NCI-H1694 (cell line): ENCODE data around the gene CDH4.
"Not testable (repeated sequence)": the region's sequence is repeated elsewhere in the genome, so short reads cannot be mapped to it uniquely, and the experiment has no call there.

Source experiments
- DNase-seq: peaks from one replicate; lab custom pipeline; 2025; lab: John Stamatoyannopoulos, UW

The CDH4 gene

GRCh38 chr20:61847986-61848385, 595.9 kb downstream of the CDH4 start:
- no peak for DNase-seq

- no peak for DNase-seq
These were observed 596.8 kb downstream of the CDH4 start for GRCh38 chr20:61848851-61849250.

- no peak for DNase-seq
These were observed 597.3 kb downstream of the CDH4 start for GRCh38 chr20:61849376-61849775.

DNA sequence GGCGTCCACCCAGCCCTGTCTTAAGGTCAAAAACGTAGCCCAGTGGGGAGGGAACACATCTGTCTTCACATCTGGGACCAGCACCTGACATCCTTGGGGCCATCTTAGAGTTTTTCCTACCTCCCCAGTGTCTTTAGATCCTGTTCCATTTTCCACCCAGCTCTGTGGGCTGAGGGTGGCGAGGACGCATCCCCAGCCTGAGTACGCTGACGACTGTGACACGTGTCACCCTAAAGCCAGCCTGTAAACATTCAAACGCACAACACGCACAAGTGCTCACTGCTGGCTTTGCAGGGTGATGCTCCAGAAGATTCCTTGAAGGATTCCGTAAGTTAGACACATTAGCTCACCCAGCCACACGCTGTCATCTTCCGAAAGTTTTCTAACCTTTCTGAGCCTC, 597.8 kb downstream of the CDH4 start:
- no peak for DNase-seq

DNA sequence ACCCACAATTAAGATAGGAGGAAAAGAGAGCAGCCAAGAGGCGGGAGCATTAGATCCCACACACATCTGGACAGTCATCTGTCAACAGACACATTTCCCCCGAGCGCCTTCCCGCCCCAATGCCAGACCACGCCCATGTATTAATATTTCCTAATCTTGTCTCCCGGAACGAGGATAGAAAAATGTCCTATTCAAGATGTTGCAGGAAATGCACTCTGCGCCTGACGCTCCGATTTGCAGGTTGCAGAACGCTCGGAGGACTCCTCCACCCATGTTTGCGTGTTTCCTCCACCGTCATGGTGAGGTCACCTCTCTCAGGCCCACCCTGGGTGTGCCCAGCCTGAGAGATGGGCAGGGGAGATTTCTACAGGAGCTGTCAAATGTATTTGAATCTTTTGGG, 598.4 kb downstream of the CDH4 start:
- no peak for DNase-seq

DNA sequence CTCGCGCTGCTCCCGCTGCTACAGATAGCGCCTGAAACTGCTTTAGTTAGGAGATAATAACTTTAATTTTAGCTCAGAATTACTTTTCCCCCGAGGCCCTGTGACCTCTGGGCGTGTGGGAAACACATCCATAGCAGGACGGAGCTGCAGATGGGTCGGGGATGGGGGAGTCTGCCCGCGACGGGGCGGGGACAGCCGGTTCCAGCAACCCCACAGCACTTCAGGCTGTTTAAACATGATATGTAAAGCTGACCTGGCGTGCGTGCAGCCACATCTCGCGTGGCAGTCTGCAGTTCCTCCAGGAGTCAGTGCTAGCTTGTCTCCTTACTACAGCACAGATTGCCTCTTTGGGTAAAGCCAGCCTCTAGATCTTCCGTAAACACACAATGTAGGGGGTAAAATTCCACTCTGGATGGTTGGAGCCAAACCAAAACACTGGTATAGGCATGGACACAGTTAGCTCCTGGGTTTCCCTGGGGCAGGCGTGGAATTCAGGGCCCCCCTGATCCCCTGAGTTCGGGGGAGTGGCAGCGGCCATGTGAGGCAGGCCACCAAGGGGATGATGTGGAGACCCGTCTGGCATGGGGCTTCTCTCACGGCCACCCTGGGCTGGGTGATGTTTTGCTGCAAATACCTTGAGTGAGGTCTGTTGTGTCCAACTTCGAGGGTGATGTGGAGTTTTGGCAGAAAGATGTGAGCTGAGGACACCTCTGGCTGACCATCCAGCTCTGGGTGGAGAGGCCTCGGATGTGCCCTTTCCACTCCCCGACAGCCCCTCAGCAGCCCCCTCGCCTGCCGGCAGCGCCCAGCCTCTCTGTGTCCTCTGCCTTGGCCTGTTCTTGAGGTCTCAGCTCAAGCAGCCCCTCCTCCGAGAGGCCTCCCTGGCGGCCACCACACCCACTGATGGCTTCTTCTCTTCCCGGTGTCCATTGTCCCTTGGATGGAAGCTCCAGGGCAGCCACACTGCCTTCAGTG, 599.2 kb downstream of the CDH4 start:
- no peak for DNase-seq

- no peak for DNase-seq
These were observed 600.4 kb downstream of the CDH4 start for GRCh38 chr20:61852268-61853072.

DNA sequence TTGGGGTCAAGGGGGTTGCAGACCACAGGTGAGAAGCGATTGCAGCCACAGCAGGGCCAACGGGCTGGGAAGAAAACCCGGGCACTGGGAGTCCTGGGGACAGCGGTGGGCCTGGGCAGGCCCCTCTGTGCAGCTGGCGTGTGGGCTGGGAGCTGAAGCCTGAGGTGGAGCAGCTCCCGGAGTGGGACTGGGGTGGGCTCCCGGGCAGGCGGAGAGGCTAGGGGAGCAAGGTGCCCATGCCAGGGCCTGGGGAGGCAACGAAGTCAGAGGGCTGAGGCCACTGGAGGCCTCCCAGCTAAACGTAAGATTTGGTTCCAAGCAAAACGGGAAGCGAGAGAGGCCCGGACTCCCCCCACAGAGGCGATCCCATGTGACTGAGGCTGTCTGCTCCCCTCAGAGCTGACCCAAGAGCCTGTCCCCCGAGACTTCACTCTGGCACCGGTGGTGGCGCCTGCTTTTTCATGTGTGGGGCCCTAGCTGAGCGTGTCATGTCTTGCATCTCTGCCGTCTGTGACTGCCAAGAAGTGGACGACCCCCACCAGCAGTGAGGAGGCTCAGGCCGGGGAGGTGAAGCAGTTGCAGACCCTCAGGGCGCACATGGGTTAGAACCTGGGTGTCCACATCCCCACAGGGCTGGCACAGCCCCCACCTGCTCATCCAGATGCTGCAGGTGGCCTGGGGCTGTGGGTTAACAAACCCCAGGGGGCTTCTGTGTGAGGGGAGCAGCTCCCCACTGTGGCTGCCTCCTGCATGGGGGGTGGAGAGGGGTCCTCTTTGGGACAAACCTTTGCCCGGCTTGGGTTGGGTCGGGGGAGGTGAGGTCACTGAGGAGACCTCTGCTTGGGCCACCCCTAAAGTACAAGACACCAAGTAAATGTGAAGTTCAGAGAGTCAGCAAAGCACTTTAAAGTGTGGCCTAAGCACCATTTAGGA, 601.3 kb downstream of the CDH4 start:
- DNase-seq, result no peak

GRCh38 chr20:61854538-61854937, 602.5 kb downstream of the CDH4 start:
- not testable (repeated sequence) for DNase-seq

GRCh38 chr20:61855286-61855685, 603.2 kb downstream of the CDH4 start:
- DNase-seq, result no peak

DNA sequence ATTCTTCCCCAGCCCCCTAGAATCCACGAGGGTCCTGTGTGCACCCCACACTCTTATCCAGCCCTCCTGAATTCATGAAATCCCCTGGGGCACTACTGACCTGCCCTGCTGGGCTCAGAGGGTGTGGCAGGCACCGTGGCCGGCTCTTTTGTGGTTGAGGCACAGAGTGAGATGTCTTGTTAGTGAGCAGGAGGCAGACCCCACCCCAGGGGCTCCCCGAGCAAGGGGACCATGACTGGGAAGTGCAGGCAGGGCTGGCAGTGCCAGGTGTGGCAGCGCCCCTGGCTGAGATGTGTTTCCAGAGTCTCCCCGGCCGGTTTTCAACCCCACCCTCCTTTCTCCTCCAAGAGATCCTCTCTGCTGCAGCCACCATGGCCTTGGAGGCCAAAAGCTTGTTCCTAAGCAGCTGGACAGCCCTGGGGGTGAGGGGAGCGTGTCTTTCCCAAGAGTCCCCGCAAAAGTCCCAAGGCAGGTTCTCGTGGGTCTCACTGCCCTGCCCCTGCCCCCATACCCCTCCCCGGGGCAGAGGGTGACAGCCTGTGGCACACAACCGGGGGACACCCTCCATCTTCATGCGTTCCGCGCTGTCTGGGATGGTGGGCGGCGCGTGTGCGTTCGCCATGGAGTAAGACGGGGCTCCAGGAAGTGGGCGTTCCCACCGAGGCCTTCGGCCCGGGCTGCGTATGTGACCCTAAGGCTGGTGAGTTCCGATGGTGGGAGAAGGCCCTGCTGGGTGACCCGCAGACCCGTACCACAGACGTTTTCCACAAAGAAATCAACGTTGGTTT, 604.8 kb downstream of the CDH4 start:
- DNase-seq, result no peak

DNA sequence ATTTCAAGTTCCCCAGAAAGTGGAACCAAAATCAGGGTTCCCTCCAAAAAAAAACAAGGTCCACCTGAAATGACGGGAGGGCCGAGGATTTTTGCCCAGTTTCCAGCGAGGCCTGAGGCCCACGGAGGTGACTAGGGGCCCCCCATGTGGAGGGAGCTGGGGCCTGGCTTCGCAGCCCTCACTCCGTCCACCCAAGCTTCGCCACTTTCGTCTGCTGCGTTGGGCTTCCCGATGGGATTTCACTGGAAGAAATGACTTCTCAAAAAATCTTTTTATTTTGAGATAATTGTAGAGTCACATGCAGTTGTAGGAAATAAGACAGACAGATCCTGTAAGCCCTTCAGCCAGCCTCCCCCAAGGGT, 605.3 kb downstream of the CDH4 start:
- DNase-seq, result no peak

GRCh38 chr20:61857884-61858283, 605.8 kb downstream of the CDH4 start:
- no peak for DNase-seq

- no peak for DNase-seq
These were observed 607.7 kb downstream of the CDH4 start for GRCh38 chr20:61859767-61860166.

DNA sequence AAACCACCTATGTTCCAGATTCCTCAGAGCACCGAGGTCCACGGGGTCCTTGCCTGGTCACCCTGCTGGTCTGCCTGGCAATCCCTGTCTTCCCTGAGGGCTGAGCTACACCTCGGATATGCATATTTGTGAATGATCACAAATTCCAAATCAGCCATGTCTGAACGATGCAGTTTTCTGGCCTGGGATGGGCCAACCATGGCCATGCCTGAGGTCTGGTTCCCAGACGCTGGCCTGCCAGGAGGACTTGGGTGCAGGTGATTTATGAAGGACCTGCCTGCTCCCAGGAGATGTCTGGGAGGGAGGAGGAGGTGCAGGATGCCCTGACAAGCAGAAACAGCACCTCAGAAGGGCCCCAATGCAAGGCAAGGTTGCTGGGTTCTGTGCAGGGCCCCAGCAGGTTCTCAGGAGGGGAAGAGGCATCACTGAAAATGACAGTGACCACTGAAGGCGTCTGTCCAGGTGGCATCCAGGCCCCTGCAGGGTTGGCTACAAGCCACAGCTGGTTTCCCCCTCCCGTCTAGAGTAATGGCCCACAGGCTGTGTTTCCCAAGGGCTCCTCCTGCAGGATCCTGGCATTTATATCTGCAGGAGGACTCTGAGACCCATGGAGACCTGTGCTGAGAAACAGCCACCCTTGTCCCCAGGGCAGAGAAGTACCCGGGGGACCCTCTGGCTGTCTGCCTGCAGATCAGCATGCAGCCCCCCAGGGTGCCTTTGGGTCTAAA, 608.4 kb downstream of the CDH4 start:
- no peak for DNase-seq

DNA sequence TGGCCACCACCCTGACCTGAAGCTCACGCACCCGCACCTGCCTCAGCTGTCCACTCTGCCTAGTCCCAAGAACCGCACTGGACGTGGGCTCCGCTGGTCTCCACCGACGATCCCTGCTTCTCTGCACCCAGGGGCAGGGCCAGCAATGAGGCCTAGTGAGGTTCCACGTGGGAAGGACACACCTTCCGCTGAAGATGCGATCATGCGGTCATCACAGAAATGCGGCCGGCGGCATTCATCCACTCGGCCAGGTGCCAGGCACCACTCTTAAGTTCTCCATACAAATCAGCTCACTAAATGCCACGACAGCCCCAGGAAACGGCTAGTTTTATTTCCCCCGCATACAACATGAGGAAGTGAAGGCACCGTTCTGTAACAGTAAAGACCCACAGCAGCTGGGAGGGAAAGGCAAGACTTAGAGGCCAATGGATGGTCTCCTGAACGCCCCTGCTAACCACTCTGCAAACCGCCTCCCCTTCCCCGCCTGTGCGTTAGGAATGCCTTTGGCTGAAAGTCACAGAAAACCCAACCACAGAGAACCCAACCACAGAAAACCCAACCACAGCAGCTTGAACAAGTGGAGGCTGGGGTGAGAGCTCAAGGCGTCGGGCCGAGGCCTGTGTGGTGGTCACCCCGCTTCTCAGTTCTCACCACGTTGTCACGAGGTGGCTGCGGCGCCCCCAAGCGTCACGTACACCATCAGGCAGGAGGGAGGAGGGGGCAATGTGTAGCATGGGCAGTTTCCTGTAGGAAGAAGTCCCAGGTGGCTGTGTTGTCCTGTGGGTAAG, 609.2 kb downstream of the CDH4 start:
- DNase-seq, result no peak

DNA sequence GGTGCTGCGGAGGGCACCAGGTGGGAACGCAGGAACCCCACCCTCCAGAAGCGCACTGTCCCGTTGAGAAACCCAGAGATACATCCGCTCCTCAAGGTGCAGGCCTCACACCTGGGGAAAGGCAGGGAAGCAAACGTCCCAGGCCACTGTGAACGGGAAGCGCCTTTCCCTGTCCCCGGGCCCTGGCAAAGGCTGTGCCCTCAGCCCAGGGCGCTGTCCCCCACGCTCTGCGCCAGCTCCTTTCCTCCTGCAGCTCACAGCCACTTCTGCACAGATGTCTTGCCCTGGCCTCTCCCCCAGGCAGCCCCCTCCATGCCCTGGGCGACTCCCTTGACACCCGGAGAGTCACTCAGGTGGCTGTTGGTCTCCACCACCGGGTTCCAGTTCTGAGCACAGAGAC, 609.8 kb downstream of the CDH4 start:
- DNase-seq, result no peak

DNA sequence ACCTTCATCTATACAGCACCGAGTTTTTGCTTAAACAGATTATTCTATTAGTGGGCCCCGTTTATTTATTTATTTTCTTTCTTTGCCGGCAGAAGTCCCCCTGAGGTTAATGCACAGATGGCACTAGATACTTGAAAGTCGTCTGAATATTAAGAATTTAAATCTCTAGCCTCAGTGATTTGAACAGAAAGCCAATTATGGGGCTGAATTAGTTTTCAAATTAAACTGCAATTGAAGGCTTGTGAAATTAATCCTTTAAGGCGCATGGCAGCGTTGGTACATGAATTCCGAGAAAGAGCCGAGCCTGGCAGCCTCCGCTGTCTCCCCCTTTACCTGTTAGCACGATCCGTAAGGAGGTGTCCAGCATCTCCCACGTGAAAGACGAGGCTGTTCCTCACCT, 610.8 kb downstream of the CDH4 start:
- no peak for DNase-seq

DNA sequence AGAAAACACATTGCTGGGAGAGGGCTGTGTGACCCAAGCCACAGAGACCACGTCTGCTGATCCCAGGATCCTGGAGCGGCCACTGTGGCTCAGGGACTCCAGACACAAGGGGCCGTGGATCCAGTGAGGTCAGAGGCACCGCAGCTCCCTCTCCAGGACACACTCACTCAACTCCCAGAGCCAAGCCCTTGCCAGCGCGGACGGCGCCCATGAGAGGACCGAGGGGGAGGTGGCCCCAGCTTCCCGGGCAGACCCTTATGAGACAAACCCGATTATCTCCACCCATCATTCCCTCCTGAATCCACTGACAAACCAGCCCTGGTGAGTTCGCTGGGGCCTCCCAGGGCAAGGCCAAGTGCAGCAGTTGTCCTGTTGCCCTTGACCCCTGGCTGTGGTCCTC, 612.4 kb downstream of the CDH4 start:
- DNase-seq, result no peak

DNA sequence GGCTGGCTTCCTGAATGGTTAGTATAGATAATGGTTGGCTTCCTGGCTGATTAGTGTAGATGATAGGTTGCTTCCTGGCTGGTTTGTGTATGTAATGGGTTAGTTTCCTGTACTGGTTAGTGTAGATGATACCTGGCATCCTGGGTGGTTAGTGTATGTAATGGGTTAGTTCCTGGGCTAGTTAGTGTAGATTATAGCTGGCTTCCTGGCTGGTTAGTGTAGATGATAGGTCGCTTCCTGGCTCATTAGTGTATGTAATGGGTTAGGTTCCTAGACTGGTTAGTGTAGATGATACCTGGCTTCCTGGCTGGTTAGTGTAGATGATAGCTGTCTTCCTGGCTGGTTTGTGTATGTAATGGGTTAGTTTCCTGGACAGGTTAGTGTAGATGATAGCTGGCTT, 613.3 kb downstream of the CDH4 start:
- no peak for DNase-seq
